CD14-positive monocyte (primary cell): Measurements from ENCODE around the gene POLDIP3. TPM values are rescaled to one million over a fixed set of nuclear protein-coding genes. Genes with fewer than 3 reads are reported as not detected.
"Not testable (repeated sequence)": the region's sequence is repeated elsewhere in the genome, so short reads cannot be mapped to it uniquely, and the experiment has no call there.

Source experiments
- DNase-seq, 3 donors: peaks; one replicate each; pipeline ENCODE4 v3.0.0-alpha.2; 2011 to 2022
- H2AFZ ChIP-seq: 2 replicates; pipeline ENCODE4 v1.6.0; 2012; ENCODE audit warnings: mild to moderate bottlenecking, low read depth, low read length, inconsistent platforms; ENCODE audit not compliant: insufficient read depth, poor library complexity, severe bottlenecking
- H3K27ac ChIP-seq, 2 donors: 1 replicate in 1 of 2; 2 replicates in 1 of 2; pipeline ENCODE4 v1.5.1; 2012 to 2013; ENCODE audit warnings: low read length in 2 of 2, control low read depth in 1 of 2, inconsistent platforms in 1 of 2, low read depth in 1 of 2, mild to moderate bottlenecking in 1 of 2
- H3K27me3 ChIP-seq, 2 donors: one replicate each; pipeline versions ENCODE4 v1.6.0 to v1.6.1; 2011 to 2013; ENCODE audit warnings: low read length in 2 of 2; ENCODE audit not compliant: control insufficient read depth in 2 of 2, insufficient read depth in 2 of 2
- H3K36me3 ChIP-seq, 2 donors: replicated peaks in 1 of 2; 1 replicate in 1 of 2; 2 replicates in 1 of 2; pipeline versions ENCODE4 v1.5.1 to v1.6.1; 2012 to 2013; ENCODE audit warnings: low read length in 2 of 2, control low read depth in 1 of 2, inconsistent platforms in 1 of 2, mild to moderate bottlenecking in 1 of 2; ENCODE audit not compliant: insufficient read depth in 2 of 2, control insufficient read depth in 1 of 2
- H3K4me1 ChIP-seq, 2 donors: 1 replicate in 1 of 2; 2 replicates in 1 of 2; pipeline versions ENCODE4 v1.5.1 to v1.6.1; 2012 to 2013; ENCODE audit warnings: low read length in 2 of 2, control low read depth in 1 of 2, inconsistent platforms in 1 of 2, mild to moderate bottlenecking in 1 of 2, moderate library complexity in 1 of 2; ENCODE audit not compliant: insufficient read depth in 2 of 2, control insufficient read depth in 1 of 2
- H3K4me2 ChIP-seq: replicated peaks from 2 replicates; pipeline ENCODE3; 2012; ENCODE audit warnings: low read length, moderate library complexity, mild to moderate bottlenecking; ENCODE audit not compliant: poor library complexity, severe bottlenecking; ENCODE audit errors: extremely low read depth
- H3K4me3 ChIP-seq, 3 experiments: fragments of 200-600 bp in 1 of 3; sonication (generic) in 1 of 3; replicated peaks in 1 of 3; 1 replicate in 2 of 3; 2 replicates in 1 of 3; pipeline ENCODE4 v1.5.1; 2011 to 2013; ENCODE audit warnings: low read length in 3 of 3, mild to moderate bottlenecking in 3 of 3, control low read depth in 2 of 3, low read depth in 2 of 3, inconsistent platforms in 1 of 3, moderate library complexity in 1 of 3
- H3K79me2 ChIP-seq: 2 replicates; pipeline ENCODE4 v1.6.0; 2012; ENCODE audit warnings: mild to moderate bottlenecking, control low read depth, inconsistent platforms, low read length, moderate library complexity; ENCODE audit not compliant: insufficient read depth
- H3K9ac ChIP-seq: 2 replicates; pipeline ENCODE4 v1.6.0; 2017; ENCODE audit warnings: low read length, mild to moderate bottlenecking; ENCODE audit not compliant: insufficient read depth, poor library complexity, severe bottlenecking
- H3K9me3 ChIP-seq, 2 donors: replicated peaks in 1 of 2; 1 replicate in 1 of 2; 2 replicates in 1 of 2; pipeline versions ENCODE4 v1.5.1 to v1.6.1; 2012 to 2013; ENCODE audit warnings: low read length in 2 of 2, control low read depth in 1 of 2; ENCODE audit not compliant: control insufficient read depth in 1 of 2, insufficient read depth in 1 of 2
- H4K20me1 ChIP-seq: 2 replicates; pipeline ENCODE4 v1.6.0; 2012; ENCODE audit warnings: mild to moderate bottlenecking, low read length, control low read depth, moderate library complexity; ENCODE audit not compliant: insufficient read depth
- H3K27ac Mint-ChIP-seq, 7 donors: one replicate each; pipeline ENCODE4 v1.8.0; 2020; ENCODE audit warnings: mild to moderate bottlenecking in 7 of 7, mixed read lengths in 7 of 7, moderate library complexity in 6 of 7, inconsistent platforms in 2 of 7
- H3K27me3 Mint-ChIP-seq, 3 donors: one replicate each; pipeline ENCODE4 v1.8.0; 2021 to 2022; ENCODE audit warnings: low read depth in 3 of 3, mild to moderate bottlenecking in 3 of 3, mixed read lengths in 3 of 3, moderate library complexity in 3 of 3, inconsistent platforms in 1 of 3
- H3K36me3 Mint-ChIP-seq, 2 donors: one replicate each; pipeline ENCODE4 v1.8.0; 2020; ENCODE audit warnings: mixed read lengths in 2 of 2, inconsistent platforms in 1 of 2, mild to moderate bottlenecking in 1 of 2
- H3K4me1 Mint-ChIP-seq: one replicate; pipeline ENCODE4 v1.8.0; 2020; ENCODE audit warnings: mild to moderate bottlenecking, mixed read lengths
- H3K4me3 Mint-ChIP-seq, 2 donors: one replicate each; pipeline ENCODE4 v1.8.0; 2020; ENCODE audit warnings: mild to moderate bottlenecking in 2 of 2, mixed read lengths in 2 of 2, moderate library complexity in 1 of 2
- H3K9me3 Mint-ChIP-seq, 7 donors: one replicate each; pipeline ENCODE4 v1.8.0; 2020 to 2022; ENCODE audit warnings: mixed read lengths in 7 of 7, mild to moderate bottlenecking in 6 of 7, moderate library complexity in 6 of 7, inconsistent platforms in 2 of 7
- CTCF ChIP-seq: fragments of 200-600 bp; IDR thresholded peaks from one replicate; pipeline ENCODE4 v1.8.0; 2022; ENCODE audit warnings: antibody characterized with exemption, mild to moderate bottlenecking
- WGBS: methylation state at CpG from one replicate; pipeline ENCODE4 v1.1.5; 2013; ENCODE audit warnings: missing lambda C conversion rate; ENCODE audit not compliant: insufficient coverage; 5-methylcytosine and 5-hydroxymethylcytosine counted together
- intact Hi-C, 2 donors: fragments of 100-400 bp; cut with micrococcal nuclease; formaldehyde crosslinking; loops; one replicate each; pipeline versions ENCODE4 v1.15.0 to v1.15.1; 2023
- polyA plus RNA-seq, 3 donors: library from polyadenylated mRNA; depleted of rRNA in 1 of 3; unstranded in 2 of 3; stranded (reverse) in 1 of 3; fragments of 300-500 nt in 2 of 3; fragments of >200 nt in 1 of 3; fragmentation: Illumina TruSeq in 2 of 3; gene quantifications; 1 replicate in 2 of 3; 2 replicates in 1 of 3; pipeline ENCODE4 v1.2.3, GENCODE V29; 2012 to 2021

POLDIP3 gene
- polyA plus RNA-seq, 3 donors, result 46.3 to 55.3 (median 53.8) TPM

DNA sequence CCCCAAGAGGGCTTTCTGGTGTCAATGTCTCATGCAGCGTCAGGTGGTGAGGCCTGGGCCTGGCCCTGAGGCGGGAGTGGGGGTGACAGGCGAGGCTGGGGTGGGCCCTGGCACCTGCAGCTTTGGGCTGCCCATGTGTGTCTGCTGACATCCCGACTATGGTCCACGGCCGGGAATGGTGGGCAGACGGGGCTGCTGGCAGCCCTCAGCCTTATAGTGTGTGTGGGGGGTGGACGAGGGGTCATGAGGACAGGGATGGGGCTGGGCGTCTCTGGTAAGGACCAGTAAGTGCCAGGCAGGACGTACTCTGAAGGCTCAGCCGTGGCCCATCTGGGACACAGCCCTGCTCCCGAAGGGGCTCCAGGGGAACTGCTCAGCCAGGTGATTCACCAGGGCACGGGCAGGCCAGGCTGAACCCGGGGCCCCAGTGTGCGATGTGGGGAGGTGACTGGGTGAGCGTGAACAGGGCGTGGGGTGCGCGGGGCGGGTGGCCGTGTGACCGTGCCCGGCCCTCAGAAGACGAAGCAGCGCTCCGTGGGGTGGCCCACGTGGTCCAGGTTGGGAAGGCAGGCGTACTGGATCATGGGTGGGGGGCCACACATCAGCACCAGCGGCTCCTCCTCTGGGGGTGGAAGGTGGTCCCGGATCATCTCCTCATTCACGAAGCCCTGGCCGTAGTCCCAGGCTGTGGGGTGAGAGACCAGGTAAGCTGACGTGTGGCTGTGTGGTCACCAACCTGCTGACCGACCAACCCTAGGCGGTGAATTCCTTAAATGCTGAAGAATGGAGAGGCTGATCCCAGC is 4.8 kb upstream of the POLDIP3 start:
- Histone ChIP-seq H3K27me3 (no peaks in the 10 kb centered on the region), H3K9ac (no peak overlapping the region), H3K4me2 (no peak overlapping the region), H3K36me3 (peaks cover 26 to 45% of the 10 kb centered on the region in 2 donors), H3K4me1 (peaks cover 22 to 32% of the 10 kb centered on the region in 2 donors), H3K4me3 (no peak overlapping the region), H3K79me2 (peaks cover under 1% of the 10 kb centered on the region), H3K9me3 (no peaks in the 10 kb centered on the region), H4K20me1 (no peaks in the 10 kb centered on the region), H2AFZ (no peak overlapping the region), H3K27ac (no peak overlapping the region)
- H3K27ac Mint-ChIP-seq, result no peak overlapping the region
- intact Hi-C loops, result loop anchor here in 1 of 2 donors (5.0 to 10.0 kb wide), 2 partner anchors 533 to 995 kb away; partner anchors contain the start of genes DESI1, TSPO and XRCC6
- DNase-seq, result no peak
- peaks cover 0 to 2% (median 0%) of the 10 kb centered on the region in 7 donors for H3K9me3 Mint-ChIP-seq
- peaks cover 30% of the 10 kb centered on the region for H3K4me1 Mint-ChIP-seq
- H3K36me3 Mint-ChIP-seq, result peaks cover 21 to 51% of the 10 kb centered on the region in 2 donors
- H3K27me3 Mint-ChIP-seq, result peaks cover 0 to 3% (median 3%) of the 10 kb centered on the region in 3 donors
- TF ChIP-seq CTCF, result no peak
- H3K4me3 Mint-ChIP-seq, result no peak overlapping the region
- WGBS, result 95% methylated on average over 32 of the region's 35 CpGs

DNA sequence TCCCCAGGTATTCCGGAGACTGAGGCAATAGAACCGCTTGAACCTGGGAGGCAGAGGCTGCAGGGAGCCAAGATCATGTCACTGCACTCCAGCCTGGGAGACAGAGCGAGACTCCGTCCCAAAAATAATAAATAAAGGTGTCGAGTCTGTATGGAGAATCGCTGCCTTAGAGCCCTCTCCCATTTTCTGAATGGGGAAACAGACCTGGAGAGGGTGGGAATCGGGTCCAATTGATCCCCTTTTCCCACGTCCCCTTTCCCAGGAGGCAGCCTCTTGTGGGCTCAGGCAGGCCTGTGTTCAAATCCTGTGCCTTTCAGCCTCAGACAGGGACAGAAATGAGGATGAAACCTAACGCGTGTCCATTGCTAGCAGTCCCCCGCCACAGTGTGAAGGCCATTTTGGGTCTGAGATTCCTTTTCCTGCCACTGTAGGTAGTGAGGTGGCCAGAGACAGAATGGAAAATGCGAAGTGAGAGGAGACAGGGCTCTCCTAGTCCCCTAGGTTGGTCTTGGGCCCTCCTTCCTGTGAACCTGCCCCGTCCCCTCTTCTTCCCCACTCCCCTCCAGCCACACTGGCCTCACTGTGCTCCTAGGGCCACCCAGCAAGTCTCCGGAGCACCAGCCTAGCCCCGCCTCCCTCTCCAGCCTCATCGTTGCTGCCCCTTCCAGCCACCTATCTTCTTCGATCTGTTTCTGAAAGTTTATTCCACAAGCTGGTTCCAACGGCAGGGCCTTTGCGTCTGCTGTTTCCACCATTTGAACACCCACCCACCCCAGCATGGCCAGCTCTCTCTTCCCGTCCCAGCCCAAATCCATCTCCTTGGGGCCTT is 2.7 kb upstream of the POLDIP3 start:
- peaks cover 13% of the 10 kb centered on the region for H4K20me1 ChIP-seq
- intact Hi-C loops, result loop anchor here in 1 of 2 donors (5.0 to 10.0 kb wide), 2 partner anchors 535 to 993 kb away; partner anchors contain the start of genes DESI1, TSPO and XRCC6
- H3K9ac ChIP-seq, result no peak overlapping the region
- peaks cover 16 to 41% of the 10 kb centered on the region in 2 donors for H3K36me3 Mint-ChIP-seq
- no peak overlapping the region for H3K27ac ChIP-seq
- H3K4me2 ChIP-seq, result no peak overlapping the region
- peaks cover 0 to 2% (median 0%) of the 10 kb centered on the region in 7 donors for H3K9me3 Mint-ChIP-seq
- H3K36me3 ChIP-seq, result peaks cover 13 to 28% of the 10 kb centered on the region in 2 donors
- H3K9me3 ChIP-seq, result no peaks in the 10 kb centered on the region
- no peak for TF ChIP-seq CTCF
- H3K4me3 ChIP-seq, result no peak overlapping the region
- 80% methylated on average over 13 of the region's 20 CpGs for WGBS
- H3K27ac Mint-ChIP-seq, result peak overlapping the region in 3 of 7 donors; percentile 36 to 66 (median 50)
- no peaks in the 10 kb centered on the region for H3K27me3 ChIP-seq
- H3K4me1 ChIP-seq, result peaks cover 25 to 40% of the 10 kb centered on the region in 2 donors
- H3K79me2 ChIP-seq, result peaks cover 22% of the 10 kb centered on the region
- no peak overlapping the region for H3K4me3 Mint-ChIP-seq
- H3K4me1 Mint-ChIP-seq, result peaks cover 42% of the 10 kb centered on the region
- H3K27me3 Mint-ChIP-seq, result peaks cover 0 to 3% (median 3%) of the 10 kb centered on the region in 3 donors
- DNase-seq, result no peak
- no peak overlapping the region for H2AFZ ChIP-seq

- not testable (repeated sequence) for H2AFZ ChIP-seq
- peaks cover 37 to 54% of the 10 kb centered on the region in 2 donors for H3K4me1 ChIP-seq
Measured at GRCh38 chr22:42615860-42616175, 1.1 kb upstream of the POLDIP3 start.

More at GRCh38 chr22:42615860-42616175, 1.1 kb upstream of the POLDIP3 start:
- Histone ChIP-seq H3K4me2 (peak overlapping the region; percentile 91), H4K20me1 (peaks cover 29% of the 10 kb centered on the region), H3K36me3 (peaks cover 17 to 35% of the 10 kb centered on the region in 2 donors), H3K27ac (peak overlapping the region; percentile 90 to 100), H3K79me2 (peaks cover 37% of the 10 kb centered on the region), H3K9ac (peak overlapping the region; percentile 96), H3K4me3 (peak overlapping the region in 2 of 3 experiments; percentile 55 to 96)
- Mint-ChIP-seq H3K4me3 (peak overlapping the region; percentile 69 to 95), H3K4me1 (peaks cover 51% of the 10 kb centered on the region), H3K27ac (peak overlapping the region; percentile 97 to 100 (median 99)), H3K36me3 (peaks cover 20 to 45% of the 10 kb centered on the region in 2 donors)
- H3K9me3 Mint-ChIP-seq, H3K27me3 Mint-ChIP-seq, DNase-seq, H3K27me3 ChIP-seq, H3K9me3 ChIP-seq: not testable (repeated sequence)
- intact Hi-C loops, result loop anchor here in 1 of 2 donors (5.0 to 10.0 kb wide), 2 partner anchors 536 to 991 kb away; partner anchors contain the start of genes DESI1, TSPO and XRCC6
- 7% methylated on average over 3 of the region's 13 CpGs for WGBS
